IPS DF 6.9 (cell line): ENCODE results near the gene TENT5C.
A peak's percentile ranks its signal among the peaks of the same experiment; 100 is the strongest.

ENCODE experiments used
- DNase-seq: peaks from one replicate; pipeline ENCODE4 v3.0.0-alpha.2; 2013; ENCODE audit warnings: low read depth, low spot score
- H3K27ac ChIP-seq: one replicate; pipeline ENCODE4 v1.5.1; 2013; ENCODE audit warnings: low read length, control low read depth
- H3K27me3 ChIP-seq: 2 replicates; pipeline ENCODE4 v1.6.1; 2013; ENCODE audit warnings: mild to moderate bottlenecking, low read length; ENCODE audit not compliant: control insufficient read depth, insufficient read depth
- H3K36me3 ChIP-seq: 2 replicates; pipeline ENCODE4 v1.6.1; 2013; ENCODE audit warnings: low read length; ENCODE audit not compliant: control insufficient read depth, insufficient read depth
- H3K4me1 ChIP-seq: 2 replicates; pipeline ENCODE4 v1.6.1; 2013; ENCODE audit warnings: low read length; ENCODE audit not compliant: control insufficient read depth, insufficient read depth
- H3K4me3 ChIP-seq: 2 replicates; pipeline ENCODE4 v1.5.1; 2013; ENCODE audit warnings: mild to moderate bottlenecking, low read length
- H3K9me3 ChIP-seq: 2 replicates; pipeline ENCODE4 v1.6.1; 2013; ENCODE audit warnings: low read length, inconsistent platforms; ENCODE audit not compliant: control insufficient read depth, insufficient read depth
- WGBS: extraction: QIAGEN DNeasy Blood & Tissue Kit; methylation state at CpG from one replicate; pipeline ENCODE4 v1.1.7; 2013; ENCODE audit warnings: mixed read lengths, missing lambda C conversion rate; ENCODE audit not compliant: insufficient read length, insufficient coverage; 5-methylcytosine and 5-hydroxymethylcytosine counted together

The TENT5C gene

DNA sequence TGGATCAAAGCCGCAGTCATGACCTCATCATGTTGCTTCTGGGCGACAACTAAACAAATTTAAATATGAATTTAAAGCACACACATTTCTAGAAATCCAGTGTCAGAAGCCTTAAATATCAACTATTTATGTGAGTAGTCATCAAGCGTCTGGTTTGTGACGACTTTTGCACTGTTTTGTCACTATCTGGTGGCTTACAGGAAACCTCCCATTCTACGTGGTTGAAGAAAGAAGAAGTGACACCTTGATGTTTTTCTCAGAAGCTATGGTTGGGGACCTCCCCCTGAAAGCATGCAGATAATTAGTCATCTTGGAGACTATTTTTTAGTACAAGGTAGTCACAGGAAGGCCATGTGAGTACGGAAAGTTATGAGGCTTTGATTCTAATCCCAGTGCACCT lies 58.5 kb downstream of the TENT5C start:
- Histone ChIP-seq H3K9me3 (no peaks in the 10 kb centered on the region), H3K36me3 (no peaks in the 10 kb centered on the region), H3K4me1 (peaks cover 2% of the 10 kb centered on the region; the same call in 1 of the 2 replicates), H3K27me3 (no peaks in the 10 kb centered on the region), H3K4me3 (no peak overlapping the region), H3K27ac (no peak overlapping the region)
- DNase-seq = no peak
- WGBS = no CpG with 5 or more reads among the region's 6 CpGs

DNA sequence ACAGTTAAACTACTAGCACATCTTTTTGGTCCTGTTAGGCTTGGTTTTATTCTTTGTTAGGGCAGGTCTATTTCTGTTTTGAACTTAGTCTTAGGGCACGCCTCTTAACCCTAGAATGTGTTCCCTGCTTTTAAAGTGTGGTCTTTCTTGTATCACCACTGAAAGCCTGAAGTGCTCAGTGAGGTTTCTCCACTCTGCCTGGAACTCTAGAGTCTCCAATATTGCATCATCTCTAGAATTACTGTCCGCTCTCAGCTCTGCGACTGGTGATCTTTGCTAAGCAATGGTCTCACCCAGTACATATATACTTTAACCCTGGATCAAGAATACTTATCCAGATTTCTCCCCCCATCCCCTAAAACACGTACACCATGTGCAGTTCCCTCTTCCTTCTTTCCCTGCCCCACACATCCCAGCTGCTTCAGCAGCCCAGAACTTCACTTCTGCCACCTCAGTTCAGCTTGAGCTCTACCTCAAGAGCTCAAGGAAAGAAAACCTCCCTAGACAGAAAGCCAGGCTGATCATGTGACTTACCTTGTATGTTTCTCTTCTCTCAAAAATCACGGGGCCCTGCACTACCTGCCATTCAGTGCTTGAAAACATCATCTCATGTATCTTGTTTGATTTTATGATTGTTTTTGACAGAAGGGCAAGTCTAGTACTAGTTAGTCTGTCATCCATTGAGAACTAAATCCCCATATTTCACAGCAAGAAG lies 59.9 kb downstream of the TENT5C start:
- WGBS = no CpG with 5 or more reads among the region's 5 CpGs
- H3K4me1 ChIP-seq = peaks cover 2% of the 10 kb centered on the region; the same call in 1 of the 2 replicates

DNA sequence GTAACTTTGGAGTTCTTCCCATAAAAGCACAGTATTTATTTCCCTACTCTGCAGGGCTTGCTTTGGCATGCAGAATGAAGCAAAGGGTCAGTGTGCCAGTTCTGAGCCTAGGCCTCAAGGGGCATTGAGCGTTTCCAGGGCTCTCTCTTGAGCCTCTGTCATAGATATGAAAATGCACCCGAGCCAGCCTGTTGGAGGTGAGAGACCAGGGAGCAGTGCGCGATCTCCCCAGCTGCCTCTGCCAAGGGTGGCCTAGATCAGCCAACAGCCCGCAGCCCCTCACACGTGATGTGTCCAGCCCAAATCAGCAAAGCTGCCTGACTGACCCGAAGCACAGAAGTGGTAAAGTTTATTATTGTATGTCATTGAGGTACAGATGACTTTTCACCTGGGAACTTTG lies 63.7 kb downstream of the TENT5C start:
- Histone ChIP-seq H3K27me3 (no peaks in the 10 kb centered on the region), H3K9me3 (no peaks in the 10 kb centered on the region), H3K4me3 (no peak overlapping the region), H3K36me3 (no peaks in the 10 kb centered on the region), H3K27ac (no peak overlapping the region), H3K4me1 (peaks cover 2% of the 10 kb centered on the region)
- no peak for DNase-seq
- no CpG with 5 or more reads among the region's 7 CpGs for WGBS

More for the DNA sequence above, 59.9 kb downstream of the TENT5C start:
- no peaks in the 10 kb centered on the region for H3K36me3 ChIP-seq
- H3K4me3 ChIP-seq = no peak overlapping the region
- DNase-seq = no peak
- no peaks in the 10 kb centered on the region for H3K27me3 ChIP-seq
- no peak overlapping the region for H3K27ac ChIP-seq
- H3K9me3 ChIP-seq = no peaks in the 10 kb centered on the region

DNA sequence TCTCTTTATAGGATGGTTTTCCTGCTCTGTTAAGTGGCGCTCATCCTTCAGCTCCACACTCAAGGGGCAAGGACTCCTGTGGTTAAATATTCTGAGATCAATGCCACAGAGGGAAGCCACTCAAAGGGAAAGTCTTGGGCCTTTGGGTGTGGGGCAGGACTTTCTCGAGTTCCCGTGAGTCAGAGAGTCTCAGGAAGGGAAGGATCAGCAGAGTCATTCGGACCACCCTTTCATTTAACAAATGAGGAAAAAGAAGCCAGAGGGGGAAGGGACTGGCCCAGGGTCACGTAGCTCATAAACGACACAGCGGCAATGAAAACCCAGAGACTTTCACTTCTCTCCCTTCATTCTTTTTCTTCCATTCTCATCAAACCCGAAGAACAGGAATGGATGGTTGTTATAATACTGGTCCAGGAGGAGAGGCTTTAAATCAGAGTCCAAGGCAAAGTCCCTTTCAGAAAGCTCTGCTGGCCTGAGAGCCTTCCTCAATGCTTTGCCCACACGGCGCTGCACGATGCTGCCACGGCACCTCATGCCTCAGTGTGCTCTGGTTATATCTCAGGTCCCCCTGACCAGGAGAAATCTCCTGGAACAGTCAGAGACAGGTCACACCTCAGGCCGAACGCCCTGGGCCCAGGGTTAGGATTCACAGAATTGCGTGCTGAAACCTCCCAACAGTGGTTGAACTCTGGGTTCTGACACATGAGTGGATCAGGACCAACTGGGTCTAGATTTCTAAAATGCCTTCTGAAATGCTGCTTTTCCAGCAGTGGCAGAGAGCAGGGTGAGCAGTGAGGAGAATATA lies 65.3 kb downstream of the TENT5C start:
- WGBS = no CpG with 5 or more reads among the region's 15 CpGs
- no peak overlapping the region for H3K27ac ChIP-seq

DNA sequence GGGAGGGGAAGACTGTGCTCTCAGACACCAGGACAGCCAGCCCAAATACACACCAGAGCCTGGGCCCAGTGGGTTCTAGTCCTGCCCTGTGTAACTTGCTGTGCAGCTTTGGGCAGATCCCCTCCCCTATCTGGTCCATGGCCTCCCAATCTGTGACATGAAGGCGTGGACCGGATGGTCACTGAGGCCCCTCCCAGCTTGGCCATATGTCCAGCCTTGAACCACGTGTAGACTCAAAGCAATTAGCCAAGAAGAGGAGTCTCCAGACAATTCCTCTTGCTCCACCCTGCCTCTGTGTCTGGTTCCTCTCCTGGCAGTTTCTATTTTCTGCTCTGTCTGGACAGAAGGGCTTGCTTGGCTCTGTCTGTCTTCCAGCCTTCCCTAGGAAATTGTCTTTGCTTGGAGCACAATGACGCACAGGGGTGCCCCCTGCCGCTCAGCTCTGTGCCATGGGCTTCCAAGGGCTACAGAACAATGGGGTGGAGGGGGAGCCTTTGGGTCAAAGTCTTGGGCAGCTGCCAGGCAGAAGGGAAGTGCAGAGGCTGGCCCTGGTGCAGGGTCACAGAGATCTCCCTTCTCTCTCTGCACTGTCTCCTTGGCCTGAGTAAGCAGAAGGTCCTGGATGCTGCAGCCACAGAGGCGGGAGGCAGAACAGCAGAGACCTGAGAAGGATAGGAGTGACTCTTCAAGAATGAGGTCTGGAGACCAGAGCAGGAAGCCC lies 66.1 kb downstream of the TENT5C start:
- H3K4me3 ChIP-seq = no peak overlapping the region
- no peaks in the 10 kb centered on the region for H3K36me3 ChIP-seq
- H3K27ac ChIP-seq = no peak overlapping the region
- peak; percentile 29 for DNase-seq
- no CpG with 5 or more reads among the region's 6 CpGs for WGBS
- peaks cover 2% of the 10 kb centered on the region for H3K4me1 ChIP-seq
- no peaks in the 10 kb centered on the region for H3K9me3 ChIP-seq
- no peaks in the 10 kb centered on the region for H3K27me3 ChIP-seq

More for the DNA sequence above, 65.3 kb downstream of the TENT5C start:
- no peak for DNase-seq
- Histone ChIP-seq H3K27me3 (no peaks in the 10 kb centered on the region), H3K4me3 (no peak overlapping the region), H3K9me3 (no peaks in the 10 kb centered on the region), H3K36me3 (no peaks in the 10 kb centered on the region), H3K4me1 (peaks cover 2% of the 10 kb centered on the region)

DNA sequence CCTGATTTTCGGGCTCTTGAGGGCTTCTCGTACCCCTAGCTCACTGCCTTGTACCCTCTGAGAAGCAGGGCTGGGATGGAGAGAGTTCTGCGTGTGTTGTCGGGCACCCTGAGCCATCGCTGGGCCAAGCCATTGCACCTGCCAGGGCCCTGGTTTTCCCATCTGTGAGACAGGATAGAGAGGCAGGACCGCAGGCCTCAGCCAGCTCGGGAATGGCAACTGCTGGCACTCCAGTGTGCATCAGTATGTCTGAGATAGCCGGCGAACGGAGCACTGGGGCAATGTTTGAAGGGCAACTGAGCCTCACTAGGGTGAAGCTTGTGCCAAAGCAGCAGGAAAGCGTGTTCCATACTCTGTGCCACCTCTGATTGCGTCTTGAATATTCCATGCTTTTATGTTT lies 66.9 kb downstream of the TENT5C start:
- peaks cover 2% of the 10 kb centered on the region for H3K4me1 ChIP-seq
- H3K4me3 ChIP-seq = no peak overlapping the region
- no CpG with 5 or more reads among the region's 12 CpGs for WGBS
- no peaks in the 10 kb centered on the region for H3K9me3 ChIP-seq
- DNase-seq = no peak
- H3K36me3 ChIP-seq = no peaks in the 10 kb centered on the region
- no peak overlapping the region for H3K27ac ChIP-seq
- no peaks in the 10 kb centered on the region for H3K27me3 ChIP-seq

DNA sequence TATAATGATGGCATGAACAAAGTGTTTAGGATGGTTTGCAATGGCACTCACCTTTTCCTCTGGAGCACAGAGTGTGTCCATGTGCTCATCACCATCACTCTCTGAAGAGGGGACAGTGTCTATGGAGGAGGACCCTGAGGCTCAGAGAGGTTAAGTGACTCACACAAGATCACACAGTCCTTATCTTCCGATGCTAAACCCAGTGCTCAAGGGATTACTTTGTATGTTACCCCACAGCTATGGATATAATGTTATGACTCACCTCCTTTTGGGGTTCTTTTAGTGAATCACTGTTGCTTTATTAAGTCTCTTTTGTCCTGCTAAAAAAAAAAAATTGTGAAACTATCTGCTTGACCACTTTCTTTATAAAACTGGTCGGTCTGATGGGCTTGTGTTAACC lies 67.6 kb downstream of the TENT5C start:
- no peaks in the 10 kb centered on the region for H3K36me3 ChIP-seq
- peaks cover 2% of the 10 kb centered on the region for H3K4me1 ChIP-seq
- no peak overlapping the region for H3K27ac ChIP-seq
- H3K27me3 ChIP-seq = no peaks in the 10 kb centered on the region
- H3K4me3 ChIP-seq = no peak overlapping the region
- H3K9me3 ChIP-seq = no peaks in the 10 kb centered on the region
- DNase-seq = no peak
- no CpG with 5 or more reads among the region's 2 CpGs for WGBS

DNA sequence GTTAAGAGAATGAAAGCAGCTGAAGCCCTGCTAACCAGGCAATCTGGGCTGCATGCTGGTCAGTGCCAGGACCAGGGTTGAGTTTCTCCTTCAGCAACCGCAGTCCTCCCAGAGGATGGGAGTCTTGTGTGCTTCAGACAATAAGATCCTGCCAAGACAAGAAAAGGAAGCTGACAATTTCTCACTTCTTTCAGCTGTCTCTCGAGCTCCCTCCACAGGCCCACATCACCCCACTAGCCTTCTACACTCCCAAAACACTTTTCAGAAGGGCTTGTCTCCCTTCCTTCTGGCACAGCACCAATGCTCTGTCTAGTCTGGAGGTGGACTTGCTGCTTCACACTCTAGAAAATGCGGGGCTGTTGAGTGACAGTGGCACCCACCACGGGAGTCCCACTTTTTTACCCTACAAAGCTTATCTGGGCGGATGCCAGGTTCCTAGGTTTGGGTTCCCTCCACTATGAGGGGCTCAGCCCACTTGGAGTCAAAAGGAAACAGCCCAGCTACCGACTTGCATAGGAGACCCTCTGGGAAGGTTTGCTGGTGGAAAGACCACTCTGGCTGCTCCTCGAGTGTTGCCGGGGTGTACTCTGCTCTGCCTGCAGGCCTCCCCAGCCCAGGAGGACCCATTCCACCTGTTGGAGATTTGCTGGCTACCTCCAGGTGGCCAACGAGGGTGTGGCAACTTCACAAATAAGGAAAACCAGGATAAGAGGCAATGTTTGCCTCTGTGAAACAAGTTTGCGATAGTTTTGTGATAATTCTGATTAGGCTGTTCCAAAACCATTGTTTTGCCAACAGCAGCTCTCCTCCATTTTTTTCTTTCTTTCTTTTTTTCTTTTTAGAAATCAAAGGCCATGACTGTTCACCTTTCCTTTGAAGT lies 68.9 kb downstream of the TENT5C start:
- no CpG with 5 or more reads among the region's 10 CpGs for WGBS
- no peak overlapping the region for H3K27ac ChIP-seq

DNA sequence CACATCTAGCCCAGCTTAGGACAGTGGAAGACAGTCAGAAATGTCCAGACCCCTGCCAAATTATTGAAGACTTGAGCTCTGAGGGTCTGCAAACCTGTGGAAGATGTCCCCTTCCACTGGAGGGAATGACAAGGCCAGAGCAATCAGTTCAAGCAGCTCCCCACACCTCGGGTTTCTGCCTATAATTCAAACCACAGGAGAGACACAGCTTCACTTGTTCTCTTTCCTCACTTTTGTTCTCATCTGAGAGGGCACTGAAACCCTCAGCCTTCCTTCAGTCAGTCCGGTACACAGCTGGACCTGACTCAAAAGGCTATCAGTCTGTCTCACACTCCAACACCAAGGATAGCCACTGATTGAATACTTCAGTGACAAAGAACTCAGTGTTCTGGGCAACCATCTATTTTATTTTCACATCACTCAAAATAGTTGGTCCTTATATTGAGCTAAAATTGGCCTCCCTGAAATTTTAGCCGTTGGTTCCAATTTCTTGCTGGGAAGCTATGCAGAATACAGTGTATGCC lies 70.1 kb downstream of the TENT5C start:
- Histone ChIP-seq H3K36me3 (no peaks in the 10 kb centered on the region), H3K27ac (no peak overlapping the region), H3K9me3 (no peaks in the 10 kb centered on the region), H3K4me3 (no peak overlapping the region), H3K4me1 (peaks cover 2% of the 10 kb centered on the region), H3K27me3 (no peaks in the 10 kb centered on the region)
- no peak for DNase-seq
- no CpG with 5 or more reads among the region's 3 CpGs for WGBS

More for the DNA sequence above, 68.9 kb downstream of the TENT5C start:
- Histone ChIP-seq H3K4me3 (no peak overlapping the region), H3K36me3 (no peaks in the 10 kb centered on the region), H3K4me1 (peaks cover 2% of the 10 kb centered on the region), H3K9me3 (no peaks in the 10 kb centered on the region), H3K27me3 (no peaks in the 10 kb centered on the region)
- DNase-seq = no peak
